GM12874 (cell line): Measurements from ENCODE around the gene RNF114.

Experiments
- TF ChIP-seq, protein P1 (sequence below): IDR thresholded peaks from 2 replicates; pipeline ENCODE4 v1.5.1; 2011; ENCODE audit warnings: low read depth, mild to moderate bottlenecking, control low read depth, low read length, moderate library complexity; ENCODE audit not compliant: insufficient read depth

RNF114 gene

GRCh38 chr20:49899541-49900383 lies 36.4 kb upstream of the RNF114 start:
- TF ChIP-seq, protein P1, sequence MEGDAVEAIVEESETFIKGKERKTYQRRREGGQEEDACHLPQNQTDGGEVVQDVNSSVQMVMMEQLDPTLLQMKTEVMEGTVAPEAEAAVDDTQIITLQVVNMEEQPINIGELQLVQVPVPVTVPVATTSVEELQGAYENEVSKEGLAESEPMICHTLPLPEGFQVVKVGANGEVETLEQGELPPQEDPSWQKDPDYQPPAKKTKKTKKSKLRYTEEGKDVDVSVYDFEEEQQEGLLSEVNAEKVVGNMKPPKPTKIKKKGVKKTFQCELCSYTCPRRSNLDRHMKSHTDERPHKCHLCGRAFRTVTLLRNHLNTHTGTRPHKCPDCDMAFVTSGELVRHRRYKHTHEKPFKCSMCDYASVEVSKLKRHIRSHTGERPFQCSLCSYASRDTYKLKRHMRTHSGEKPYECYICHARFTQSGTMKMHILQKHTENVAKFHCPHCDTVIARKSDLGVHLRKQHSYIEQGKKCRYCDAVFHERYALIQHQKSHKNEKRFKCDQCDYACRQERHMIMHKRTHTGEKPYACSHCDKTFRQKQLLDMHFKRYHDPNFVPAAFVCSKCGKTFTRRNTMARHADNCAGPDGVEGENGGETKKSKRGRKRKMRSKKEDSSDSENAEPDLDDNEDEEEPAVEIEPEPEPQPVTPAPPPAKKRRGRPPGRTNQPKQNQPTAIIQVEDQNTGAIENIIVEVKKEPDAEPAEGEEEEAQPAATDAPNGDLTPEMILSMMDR, result no peak

DNA sequence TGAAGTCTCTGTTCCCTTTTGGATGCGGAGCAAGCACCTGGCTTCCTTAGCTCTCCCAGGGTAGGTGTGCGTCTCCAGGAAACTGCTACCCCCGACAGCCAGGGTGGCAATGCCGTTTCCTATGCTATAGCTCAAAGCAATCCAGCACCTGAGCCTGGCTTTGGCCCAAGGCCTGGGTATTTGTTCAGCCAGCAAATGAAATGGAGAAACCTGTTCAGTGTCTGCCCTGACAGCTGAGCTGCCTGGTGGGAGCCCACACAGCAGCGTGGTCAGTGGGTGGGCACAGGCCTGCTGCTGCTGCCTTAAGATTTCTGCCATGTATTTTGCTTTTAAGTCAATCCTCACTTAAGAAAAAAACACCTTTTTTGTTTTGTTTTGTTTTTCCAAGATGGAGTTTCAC lies 34.6 kb upstream of the RNF114 start:
- TF ChIP-seq, protein P1, result no peak

- TF ChIP-seq, protein P1, result no peak
Observed at GRCh38 chr20:49904440-49905214, 31.6 kb upstream of the RNF114 start.

GRCh38 chr20:49905415-49906091 lies 30.6 kb upstream of the RNF114 start:
- TF ChIP-seq, protein P1, result no peak

DNA sequence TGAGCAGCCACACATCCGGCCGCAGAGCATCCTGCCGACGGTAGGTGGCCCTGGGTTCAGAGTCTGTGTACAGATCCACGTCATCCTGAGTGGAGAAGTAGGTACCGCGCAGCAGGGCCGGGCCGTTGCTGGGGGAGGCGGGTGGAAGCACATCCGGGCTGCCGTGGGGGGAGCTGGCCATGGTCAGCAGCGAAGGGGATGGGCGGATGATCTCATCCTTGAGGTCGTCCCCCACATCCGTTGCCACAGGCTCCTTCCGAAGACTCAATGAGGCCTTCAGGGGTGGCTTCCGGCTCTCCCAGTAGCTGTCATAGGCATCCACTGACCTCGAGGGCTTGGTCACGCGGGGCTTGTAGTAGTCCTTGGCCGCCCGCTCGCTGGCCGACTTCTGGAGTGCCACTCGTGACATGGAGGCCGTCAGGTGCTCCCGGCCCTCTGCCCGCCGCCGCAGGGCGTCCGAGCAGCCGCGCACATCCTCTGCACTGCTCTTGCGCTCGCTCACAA lies 30.0 kb upstream of the RNF114 start:
- TF ChIP-seq, protein P1, result no peak

DNA sequence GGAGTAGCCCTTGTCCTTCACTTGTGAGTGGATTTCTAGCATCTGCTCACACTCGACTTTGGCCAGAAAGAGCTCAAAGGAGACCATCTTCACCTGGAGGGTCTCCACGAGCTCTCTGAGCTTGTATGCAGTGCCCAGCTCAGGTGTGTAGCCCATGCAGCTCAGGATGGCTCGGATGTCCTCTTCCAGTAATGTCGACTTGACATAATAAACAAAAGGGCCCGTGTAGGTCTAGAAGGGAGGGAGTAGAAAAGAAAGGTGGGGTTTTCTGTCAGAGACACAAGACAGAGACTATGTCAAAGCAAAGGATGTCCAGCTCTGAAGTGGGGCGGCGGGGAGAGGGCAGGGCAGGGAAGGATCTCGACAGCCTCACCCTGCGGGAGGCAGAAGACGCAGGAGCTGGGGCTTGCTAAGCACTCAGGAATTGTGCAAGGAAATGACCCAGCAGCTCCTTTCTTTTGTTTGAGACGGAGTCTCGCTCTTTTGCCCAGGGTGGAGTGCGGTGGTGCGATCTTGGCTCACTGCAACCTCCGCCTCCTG lies 29.5 kb upstream of the RNF114 start:
- TF ChIP-seq, protein P1, result no peak
